ENCODE results near the gene LSAMP.

The LSAMP gene

DNA sequence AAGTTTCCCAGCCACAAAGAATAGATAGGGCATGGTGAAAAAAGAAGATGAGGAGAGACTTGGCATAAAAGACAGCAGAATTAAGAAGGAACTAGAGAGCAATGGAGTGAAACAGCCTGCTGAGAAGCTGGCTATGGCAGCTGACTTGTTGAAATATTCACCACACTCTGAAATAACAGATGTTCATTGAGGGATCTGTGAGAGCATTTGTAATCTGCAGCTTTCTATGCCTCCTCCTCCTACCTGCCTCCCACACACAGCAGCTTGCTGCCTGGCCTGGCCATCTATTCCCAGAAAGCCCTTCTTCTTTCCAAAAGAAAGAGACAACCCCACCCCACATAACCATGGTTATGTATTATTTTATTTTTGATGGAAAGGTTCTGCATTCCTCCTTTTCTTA lies 518.1 kb downstream of the LSAMP start:
- DNase-seq = no peak

DNA sequence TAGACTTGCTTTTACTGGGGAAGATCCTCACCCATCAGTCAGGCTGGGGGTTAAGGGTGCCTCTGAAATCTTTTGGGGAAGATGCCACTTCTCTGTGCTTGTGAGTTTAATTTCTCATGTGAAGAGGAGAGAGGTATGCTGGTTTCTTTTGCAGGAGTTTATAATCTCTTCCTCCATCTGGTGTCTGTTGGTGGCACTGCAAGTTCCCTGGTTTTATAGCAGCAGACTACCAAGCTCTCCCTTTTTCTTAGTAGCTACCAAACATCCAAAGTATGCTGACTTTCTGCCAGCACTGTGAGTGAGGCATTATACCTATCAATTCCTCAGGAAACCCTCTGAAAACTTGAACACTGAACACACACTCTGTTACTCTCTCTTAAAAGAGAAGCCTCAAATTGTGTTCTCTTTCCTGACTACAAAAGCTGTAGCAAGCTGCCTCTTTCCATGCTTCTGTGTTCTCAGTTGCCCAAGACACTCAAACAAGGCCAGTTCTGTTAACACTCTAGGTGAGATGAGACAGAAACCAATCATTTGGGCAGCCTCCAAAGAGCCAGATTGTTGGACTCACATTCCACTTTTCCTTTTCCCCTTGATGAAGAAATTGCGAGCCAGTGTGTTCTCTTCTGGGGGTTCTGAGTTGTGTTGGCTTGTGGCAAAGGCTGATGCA lies 522.5 kb downstream of the LSAMP start:
- DNase-seq = no peak

- no peak for DNase-seq
Observed at GRCh38 chr3:115921711-115922110, 523.6 kb downstream of the LSAMP start.

DNA sequence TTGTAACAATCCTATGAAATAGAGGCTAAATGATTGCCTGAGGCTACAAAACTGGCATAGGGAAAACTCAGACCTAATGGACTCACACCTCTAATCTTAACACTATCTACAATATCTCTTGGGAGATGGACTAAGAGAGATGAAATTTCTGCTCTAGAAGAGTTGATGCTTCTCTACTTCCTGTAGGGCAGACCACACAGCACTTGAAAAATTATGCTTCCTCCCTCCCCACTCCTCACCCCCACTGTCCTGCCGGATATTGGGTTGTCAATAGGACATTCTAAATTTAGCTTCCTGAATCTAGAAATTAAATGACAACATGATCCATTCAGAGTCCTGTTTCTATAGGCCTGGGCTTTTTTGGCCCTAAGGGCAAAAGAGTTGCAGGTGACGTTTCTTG lies 526.4 kb downstream of the LSAMP start:
- no peak for DNase-seq

DNA sequence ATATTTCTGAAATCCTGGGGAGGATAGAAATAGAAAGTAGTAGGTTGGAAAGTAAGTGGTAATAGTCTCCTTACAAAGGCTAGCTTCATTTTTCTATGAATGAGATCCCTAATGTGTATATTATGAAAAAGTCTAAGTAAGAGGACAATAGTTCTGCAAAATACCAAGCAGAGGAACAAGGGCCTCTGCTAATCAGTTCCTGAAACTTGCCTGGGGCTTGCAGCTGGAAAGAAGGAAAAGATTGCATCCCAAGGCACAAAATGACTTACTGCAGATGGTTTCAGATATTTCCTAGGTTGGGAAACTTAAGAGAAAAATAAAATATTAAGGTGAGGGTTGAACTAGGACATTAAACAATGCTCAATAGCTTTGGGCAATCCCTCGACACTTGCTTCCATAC lies 528.4 kb downstream of the LSAMP start:
- no peak for DNase-seq

- DNase-seq = no peak
Observed at GRCh38 chr3:115915061-115915460, 530.2 kb downstream of the LSAMP start.

GRCh38 chr3:115913069-115913686 lies 532.1 kb downstream of the LSAMP start:
- DNase-seq = no peak

DNA sequence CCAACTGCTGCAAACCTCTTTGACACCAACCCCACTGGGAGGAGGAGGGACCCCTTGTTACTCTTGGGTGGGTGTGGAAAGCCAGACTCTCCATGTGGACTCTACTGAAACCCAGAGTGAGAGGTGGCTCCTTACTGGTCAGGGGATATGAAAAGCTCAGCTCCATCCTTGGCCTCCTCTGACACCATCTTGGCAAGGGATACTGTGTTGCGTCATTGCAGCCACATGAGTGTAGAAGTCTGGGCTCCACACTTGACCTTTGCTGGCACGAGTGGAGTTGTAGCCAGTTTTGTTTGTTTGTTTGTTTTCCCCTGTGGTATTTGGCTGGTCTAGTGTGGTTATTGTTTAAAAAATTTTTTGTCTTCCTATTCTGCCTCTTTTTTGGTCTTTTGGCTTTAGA lies 532.9 kb downstream of the LSAMP start:
- DNase-seq = no peak

GRCh38 chr3:115905871-115906270 lies 539.4 kb downstream of the LSAMP start:
- no peak for DNase-seq

GRCh38 chr3:115903843-115904242 lies 541.4 kb downstream of the LSAMP start:
- no peak for DNase-seq

- no peak for DNase-seq
Observed at GRCh38 chr3:115901008-115901407, 544.3 kb downstream of the LSAMP start.

DNA sequence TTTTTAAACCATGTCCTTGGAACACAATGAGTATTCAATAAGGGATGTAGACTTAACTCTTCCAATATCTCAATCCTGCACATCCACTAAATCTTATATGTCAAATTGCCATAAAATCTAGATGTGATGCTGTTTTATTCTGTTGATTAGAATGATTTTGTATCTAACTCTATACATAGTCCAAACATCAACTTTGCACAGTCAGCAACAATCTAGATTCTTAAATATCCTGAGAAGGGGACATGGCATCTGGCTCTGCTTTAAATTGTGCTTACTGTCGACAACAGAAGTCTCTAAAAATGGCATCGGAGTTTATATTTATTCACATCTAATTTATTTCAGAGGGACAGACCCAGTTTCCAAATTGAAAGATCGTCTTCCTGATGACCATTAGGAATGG lies 545.8 kb downstream of the LSAMP start:
- no peak for DNase-seq

DNA sequence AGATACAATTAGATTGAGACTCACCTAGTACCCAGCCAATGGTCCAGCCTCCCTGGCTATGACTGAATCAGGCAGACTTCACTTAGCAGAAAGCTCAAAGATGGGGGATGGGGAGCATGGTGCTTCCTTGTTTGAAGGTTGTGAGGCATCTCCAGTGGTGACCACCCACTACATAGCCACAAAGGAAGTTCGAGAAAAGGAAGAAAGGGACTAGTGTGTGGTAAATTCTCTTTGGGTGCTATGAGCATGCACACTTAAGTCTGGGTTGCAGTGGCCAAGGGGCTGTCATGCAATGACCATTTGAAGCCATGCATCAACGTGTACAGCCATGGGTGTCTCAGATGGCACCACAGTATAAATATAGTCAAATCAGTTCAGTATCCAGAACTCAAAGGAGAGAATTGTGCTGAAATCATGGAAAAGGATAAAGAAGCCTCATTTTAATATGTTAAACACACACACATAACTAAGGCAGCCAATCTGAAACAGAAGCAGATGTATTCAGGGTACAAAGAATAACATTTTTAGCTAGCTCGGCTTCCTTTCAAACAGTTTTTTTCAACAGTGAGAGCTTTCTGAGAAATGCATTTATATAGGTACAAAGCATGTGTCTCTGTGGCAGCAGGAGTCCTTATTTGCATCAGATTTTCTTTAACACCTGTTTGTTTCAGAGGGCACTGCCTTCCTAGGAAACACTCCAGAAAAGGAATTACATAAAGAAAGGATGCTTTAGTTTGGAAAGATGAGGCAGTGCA lies 546.5 kb downstream of the LSAMP start:
- no peak for DNase-seq

DNA sequence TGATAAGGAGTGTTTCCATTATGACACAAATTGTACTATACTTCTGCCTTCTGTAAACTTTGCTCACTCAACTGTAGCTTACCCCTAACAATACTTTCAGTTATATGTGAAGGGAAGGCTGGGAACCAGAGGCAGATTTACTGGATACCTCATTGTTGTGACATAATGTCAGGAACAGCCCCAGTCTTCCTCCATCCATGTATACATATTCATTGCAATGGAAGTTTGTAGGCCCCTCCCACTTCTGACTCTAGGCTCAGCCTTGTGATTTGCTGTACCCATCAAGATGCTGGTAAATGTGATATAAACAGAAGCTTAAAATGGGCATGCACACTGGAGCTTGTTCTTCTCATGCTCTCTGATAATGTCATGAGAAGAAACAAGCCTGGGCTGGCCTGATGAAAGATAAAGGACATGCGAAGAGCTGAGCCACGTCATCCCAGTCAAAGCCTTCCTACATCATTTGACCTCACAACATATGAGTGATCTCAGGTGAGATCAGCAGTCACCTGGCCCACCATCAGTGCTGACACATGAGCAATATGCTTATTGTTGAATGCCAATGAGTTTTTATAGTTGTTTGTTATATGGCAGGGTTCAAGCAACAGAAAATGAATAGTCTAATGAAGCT lies 554.2 kb downstream of the LSAMP start:
- no peak for DNase-seq

DNA sequence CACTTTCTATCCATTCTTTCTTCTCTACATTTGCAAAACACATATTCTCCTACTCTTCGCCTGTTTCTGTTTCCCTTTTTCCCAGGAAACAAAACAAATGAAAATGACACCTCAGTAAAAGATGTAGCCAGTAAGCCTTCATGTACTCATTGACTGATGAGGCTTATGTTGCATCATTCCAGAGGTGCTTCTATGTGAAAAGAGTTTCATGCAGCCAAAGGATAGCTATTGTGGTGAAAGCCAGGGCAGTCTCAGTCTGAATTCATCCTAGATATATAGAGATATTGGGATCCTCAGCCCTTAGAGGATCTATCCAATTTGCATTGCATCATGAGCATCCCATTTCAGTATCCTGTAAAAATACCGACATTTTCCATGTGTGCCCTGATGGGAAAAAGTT lies 554.7 kb downstream of the LSAMP start:
- DNase-seq = no peak

- no peak for DNase-seq
Observed at GRCh38 chr3:115885621-115886020, 559.7 kb downstream of the LSAMP start.

GRCh38 chr3:115877615-115877899 lies 567.7 kb downstream of the LSAMP start:
- no peak for DNase-seq

DNA sequence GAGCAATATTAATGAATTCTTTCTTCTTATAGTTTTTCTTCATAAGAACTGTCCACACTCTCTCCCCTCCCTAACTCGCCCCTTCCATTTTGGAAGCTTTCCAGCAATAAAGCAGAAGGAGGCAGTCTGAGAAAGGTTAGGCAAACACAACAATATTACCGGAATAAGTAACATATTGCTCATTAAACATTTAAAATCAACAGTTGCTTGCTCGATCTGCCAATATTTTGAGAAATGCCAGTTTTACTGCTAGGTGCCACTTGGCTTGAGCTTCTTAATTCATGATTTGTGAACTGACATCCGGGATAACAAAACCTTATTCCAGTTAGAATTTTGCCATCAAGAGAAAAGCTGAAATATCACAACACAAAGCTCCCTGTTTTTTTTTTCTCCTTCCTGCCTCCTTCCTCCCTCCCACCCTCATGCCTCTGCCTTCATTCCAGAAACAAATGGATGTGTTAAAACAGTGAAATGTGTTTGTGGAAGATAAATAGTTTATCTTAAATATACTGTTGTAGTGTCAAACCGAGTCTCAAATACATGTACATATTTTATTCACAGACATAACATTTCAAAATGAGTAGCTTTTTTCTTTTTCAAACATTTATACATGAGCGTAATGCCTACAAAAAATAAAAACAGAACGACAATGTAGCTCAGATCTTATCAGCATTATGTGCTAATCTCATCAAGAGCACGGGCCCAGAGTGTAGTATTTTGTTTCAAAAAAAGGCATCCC lies 568.2 kb downstream of the LSAMP start:
- DNase-seq = no peak

GRCh38 chr3:115875460-115875859 lies 569.8 kb downstream of the LSAMP start:
- DNase-seq = no peak

- no peak for DNase-seq
Observed at GRCh38 chr3:115871735-115872134, 573.6 kb downstream of the LSAMP start.

- DNase-seq = no peak
Observed at GRCh38 chr3:115864911-115865310, 580.4 kb downstream of the LSAMP start.

- DNase-seq = no peak
Observed at GRCh38 chr3:115862849-115863248, 582.4 kb downstream of the LSAMP start.

GRCh38 chr3:115862099-115862498 lies 583.2 kb downstream of the LSAMP start:
- no peak for DNase-seq

Data from T1000 (cell line).